GM18867 (cell line): ENCODE results near the gene KLK14.

Source experiments
- ATAC-seq: cut with Tn5 transposase; IDR thresholded peaks from one replicate; pipeline ENCODE4 v1.9.1; 2021; ENCODE audit warnings: mild to moderate bottlenecking, moderate library complexity; ENCODE audit not compliant: unreplicated experiment

Gene KLK14, protein sequence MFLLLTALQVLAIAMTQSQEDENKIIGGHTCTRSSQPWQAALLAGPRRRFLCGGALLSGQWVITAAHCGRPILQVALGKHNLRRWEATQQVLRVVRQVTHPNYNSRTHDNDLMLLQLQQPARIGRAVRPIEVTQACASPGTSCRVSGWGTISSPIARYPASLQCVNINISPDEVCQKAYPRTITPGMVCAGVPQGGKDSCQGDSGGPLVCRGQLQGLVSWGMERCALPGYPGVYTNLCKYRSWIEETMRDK

DNA sequence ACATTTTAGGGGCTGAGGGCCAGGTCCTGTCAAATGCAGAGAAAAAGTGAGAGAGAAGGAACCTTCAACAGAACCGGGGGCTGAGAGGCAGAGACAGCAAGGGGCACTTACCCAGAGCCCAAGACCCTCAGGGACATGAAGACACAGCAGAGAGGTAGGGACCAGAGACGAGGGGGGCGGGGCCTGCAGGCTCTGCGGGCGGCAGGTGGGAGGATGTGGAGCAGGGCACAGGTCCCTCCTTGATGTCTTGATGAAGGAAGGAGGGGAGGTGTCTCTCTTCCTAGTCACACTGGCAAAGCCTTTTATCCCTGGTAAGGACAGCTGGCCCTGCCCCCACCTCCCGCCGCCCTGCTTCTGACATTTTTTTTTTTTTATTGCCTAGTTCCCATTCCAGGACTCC, at the start of gene KLK14:
Gene KLK14, minus strand, starts transcription at position 277 of the 400 bp plus-strand sequence. Its CDS starts 273 bp downstream, at position 4.
- no peak for ATAC-seq

- ATAC-seq: no peak
Observed at GRCh38 chr19:51131780-51132680, 49.3 kb upstream of the KLK14 start.

DNA sequence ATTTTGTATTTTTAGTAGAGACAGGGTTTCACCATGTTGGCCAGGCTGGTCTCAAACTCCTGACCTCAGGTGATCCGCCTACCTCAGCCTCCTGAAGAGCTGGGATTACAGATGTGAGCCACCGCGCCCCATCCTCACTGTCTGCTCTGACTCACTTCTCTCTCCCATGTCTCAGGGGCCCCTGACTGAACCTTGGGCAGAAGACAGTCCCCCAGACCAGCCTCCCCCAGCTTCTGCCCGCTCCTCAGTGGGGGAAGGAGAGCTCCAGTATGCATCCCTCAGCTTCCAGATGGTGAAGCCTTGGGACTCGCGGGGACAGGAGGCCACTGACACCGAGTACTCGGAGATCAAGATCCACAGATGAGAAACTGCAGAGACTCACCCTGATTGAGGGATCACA, 47.0 kb upstream of the KLK14 start:
- ATAC-seq: no peak

DNA sequence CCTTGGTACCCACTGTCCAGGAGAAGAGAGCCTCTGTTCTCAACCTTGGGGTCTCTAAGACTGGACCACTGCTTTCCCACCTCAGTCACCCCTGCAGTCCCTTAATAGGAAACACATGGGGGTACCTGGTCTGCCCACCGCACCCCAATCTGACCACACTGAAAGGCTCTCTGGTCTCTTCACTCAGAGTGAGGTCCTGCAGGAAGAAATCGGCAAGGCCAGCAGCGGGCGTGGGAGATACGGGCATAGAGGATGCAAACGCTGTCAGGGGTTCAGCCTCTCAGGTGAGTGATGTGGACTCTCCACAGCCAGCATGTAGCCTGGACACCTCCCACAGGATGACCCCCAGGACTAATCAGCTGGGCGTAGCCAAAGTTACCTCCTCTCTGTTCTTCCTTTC, 45.5 kb upstream of the KLK14 start:
- ATAC-seq: no peak

GRCh38 chr19:51127755-51128154, 45.1 kb upstream of the KLK14 start:
- ATAC-seq: no peak

DNA sequence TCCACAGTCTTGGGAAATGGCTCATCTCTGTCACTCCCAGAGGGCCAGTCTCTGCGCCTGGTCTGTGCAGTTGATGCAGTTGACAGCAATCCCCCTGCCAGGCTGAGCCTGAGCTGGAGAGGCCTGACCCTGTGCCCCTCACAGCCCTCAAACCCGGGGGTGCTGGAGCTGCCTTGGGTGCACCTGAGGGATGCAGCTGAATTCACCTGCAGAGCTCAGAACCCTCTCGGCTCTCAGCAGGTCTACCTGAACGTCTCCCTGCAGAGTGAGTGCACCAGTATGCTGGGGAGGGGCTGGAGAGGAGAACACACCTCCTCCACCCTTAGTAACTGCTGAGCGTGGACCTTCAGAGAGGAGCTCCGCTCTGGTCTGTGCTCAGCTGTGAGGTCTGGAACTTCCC, 44.3 kb upstream of the KLK14 start:
- ATAC-seq: no peak

GRCh38 chr19:51125421-51126075, 42.9 kb upstream of the KLK14 start:
- no peak for ATAC-seq

- ATAC-seq: no peak
Observed at GRCh38 chr19:51124729-51125128, 42.0 kb upstream of the KLK14 start, which contains the start of gene SIGLEC9. TSS of gene SIGLEC9 (plus strand) at chr19:51124906. CDS start at chr19:51124975, 69 bp downstream.

DNA sequence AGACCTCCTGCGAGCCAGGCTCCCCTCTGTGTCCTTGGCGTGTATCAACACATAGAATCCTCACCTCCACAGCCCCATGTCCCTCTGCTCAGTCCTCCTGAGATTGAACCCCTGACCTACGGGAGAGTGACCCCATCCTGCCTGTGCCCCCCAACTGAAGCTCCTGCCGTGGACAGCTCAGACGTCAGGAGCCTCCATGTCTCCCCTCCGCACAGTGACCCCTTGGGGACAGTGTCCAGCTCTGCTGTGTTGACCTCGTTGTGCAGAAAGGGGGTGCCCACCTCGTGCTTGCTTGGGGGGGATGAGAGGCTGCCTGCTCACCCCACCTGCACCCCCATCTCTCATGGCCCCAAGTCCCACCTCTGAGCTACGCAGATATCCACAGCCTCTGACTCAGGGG, 41.5 kb upstream of the KLK14 start:
- ATAC-seq: no peak

- ATAC-seq: no peak
Observed at GRCh38 chr19:51123802-51124201, 41.1 kb upstream of the KLK14 start.

- no peak for ATAC-seq
Observed at GRCh38 chr19:51123381-51123800, 40.7 kb upstream of the KLK14 start.

DNA sequence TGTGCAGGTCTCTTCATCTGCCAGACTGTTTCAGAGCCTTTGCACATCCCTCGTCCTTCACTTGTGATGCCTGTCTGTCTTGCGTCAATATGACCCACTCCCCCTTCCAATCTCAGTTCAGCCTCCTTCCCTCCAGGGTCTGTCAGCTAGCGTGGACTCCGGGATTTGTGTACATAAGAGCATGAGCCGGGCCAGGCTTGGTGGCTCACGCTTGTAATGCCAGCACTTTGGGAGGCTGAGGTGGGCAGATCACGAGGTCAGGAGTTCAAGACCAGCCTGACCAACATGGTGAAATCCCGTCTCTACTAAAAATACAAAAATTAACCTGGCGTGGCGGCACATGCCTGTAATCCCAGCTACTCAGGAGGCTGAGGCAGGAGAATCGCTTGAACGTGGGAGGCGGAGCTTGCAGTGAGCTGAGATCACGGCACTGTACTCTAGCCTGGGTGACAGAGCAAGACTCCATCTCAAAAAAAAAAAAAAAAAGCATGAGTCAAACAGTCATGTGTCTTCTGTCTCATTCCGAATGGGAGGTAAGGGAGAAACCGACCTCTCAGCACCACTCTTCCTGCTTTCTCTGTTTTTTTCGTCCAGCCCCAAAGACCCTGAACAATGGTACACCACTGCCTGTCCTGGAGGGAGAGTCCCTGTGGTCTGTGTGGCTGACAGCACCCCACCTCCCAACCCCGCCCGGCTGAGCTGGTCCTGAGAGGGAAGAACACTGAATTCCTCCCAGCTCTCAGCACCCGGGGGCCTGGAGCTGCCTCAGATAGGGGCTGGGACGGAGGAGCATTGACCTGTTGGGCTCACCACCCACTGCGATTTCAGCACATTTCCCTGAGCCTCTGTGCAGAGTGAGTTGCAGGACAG, 39.7 kb upstream of the KLK14 start:
- ATAC-seq: no peak

DNA sequence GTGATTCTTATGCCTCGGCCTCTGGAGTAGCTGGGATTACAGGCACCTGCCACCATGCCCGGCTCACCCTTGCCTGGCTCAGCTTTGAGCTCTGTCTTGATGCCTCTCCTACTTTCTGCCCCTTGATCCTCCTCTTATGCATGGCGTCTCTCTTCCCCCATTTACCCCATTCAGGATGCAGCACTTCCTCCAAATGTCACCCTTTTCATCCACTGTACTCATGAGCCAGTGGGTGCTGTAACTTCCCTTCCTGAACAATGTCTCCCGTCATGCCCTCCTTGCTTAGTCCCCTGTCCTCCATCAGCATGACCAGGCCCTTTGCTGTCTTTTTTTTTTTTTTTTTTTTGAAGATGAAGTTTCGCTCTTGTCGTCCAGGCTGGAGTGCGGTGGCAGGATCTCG, 38.6 kb upstream of the KLK14 start:
- ATAC-seq: no peak

DNA sequence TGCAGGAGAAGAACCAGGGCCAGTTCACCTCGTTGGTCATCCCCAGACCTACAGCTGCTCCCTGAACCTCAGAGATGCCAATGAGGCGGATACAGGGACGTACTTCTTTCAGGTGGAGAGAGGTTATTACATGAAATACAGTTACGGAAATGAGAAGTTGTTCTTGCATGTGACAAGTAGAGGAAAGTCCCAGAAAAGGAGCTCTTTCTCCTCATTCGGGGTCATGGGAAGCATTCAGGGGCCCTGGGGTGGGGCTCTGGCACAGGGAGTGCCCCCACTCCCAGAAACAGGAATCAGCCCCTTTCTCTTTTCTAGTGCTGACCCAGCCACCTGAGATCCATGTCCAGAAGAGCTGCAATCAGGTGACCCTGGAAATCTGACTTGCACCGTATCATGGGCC, 37.5 kb upstream of the KLK14 start:
- no peak for ATAC-seq

GRCh38 chr19:51119611-51120010, 36.9 kb upstream of the KLK14 start:
- no peak for ATAC-seq

DNA sequence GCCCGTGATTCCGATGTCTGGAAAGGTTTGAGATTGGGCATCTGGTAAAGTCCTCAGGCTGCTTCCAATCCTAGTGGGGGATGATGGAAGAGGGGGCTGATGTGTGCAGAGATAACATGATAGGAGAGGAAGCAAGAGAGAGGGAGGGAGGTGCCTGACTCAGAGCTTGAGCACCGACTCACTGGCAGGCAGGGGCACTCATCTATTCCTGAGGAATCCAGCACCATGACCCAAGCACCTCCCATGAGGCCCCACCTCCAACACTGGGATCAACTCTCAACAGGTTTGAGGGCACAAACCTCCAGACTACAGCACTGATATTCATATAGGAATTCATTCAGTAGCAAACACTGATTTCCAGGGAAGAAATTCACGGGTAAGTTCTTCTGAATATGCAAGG, 36.4 kb upstream of the KLK14 start:
- no peak for ATAC-seq

GRCh38 chr19:51116736-51117286, 34.1 kb upstream of the KLK14 start:
- no peak for ATAC-seq

GRCh38 chr19:51114087-51114729, 31.5 kb upstream of the KLK14 start:
- no peak for ATAC-seq

GRCh38 chr19:51111606-51112005, 28.9 kb upstream of the KLK14 start:
- ATAC-seq: no peak

- ATAC-seq: no peak
Observed at GRCh38 chr19:51110666-51110971, 27.9 kb upstream of the KLK14 start.
